Sigmoid colon (tissue), 4 donors: ENCODE measurements around the gene TCIRG1.

Experiments
- EP300 ChIP-seq, 4 donors: sonication (generic); formaldehyde crosslinking; IDR thresholded peaks; one replicate each; pipeline ENCODE4 v1.6.1; 2017; ENCODE audit warnings: antibody characterized with exemption in 4 of 4
- POLR2A ChIP-seq, 2 donors: fragments of 450-650 bp; IDR thresholded peaks; one replicate each; pipeline ENCODE4 v1.6.1; 2016; ENCODE audit warnings: antibody characterized with exemption in 2 of 2, mild to moderate bottlenecking in 2 of 2, moderate library complexity in 2 of 2
- POLR2AphosphoS5 ChIP-seq, 4 donors: sonication (generic); formaldehyde crosslinking; IDR thresholded peaks; one replicate each; pipeline ENCODE4 v1.6.1; 2017; ENCODE audit warnings: antibody characterized with exemption in 4 of 4
- TF ChIP-seq, protein P1 (sequence below), 4 experiments: fragments of 450-650 bp in 3 of 4; fragments of 200-600 bp in 1 of 4; IDR thresholded peaks; one replicate each; pipeline ENCODE4 v1.5.1; 2016 to 2019; ENCODE audit warnings: antibody characterized with exemption in 4 of 4, mild to moderate bottlenecking in 3 of 4, moderate library complexity in 2 of 4

DNA sequence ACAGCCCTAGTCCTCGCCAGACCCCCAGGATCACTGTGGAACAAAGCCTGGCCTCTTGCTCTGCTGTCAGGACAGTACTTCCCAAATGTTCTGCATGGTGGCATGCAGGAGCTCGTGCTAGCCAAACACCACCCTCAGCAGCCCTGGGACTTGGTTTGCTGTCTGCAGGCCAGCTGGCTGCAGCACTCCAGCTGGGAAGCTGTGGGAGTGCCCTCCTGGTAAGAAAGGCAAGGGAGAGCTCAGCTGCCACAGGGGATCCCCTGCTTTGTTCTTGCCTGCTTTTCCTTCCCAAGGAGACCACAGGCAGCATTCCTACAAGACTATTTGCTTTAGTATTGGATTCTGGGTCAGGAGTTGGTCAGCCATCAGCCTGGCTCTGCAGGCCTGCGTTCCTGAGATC lies 27.9 kb downstream of the TCIRG1 start:
- TF ChIP-seq, protein P1, sequence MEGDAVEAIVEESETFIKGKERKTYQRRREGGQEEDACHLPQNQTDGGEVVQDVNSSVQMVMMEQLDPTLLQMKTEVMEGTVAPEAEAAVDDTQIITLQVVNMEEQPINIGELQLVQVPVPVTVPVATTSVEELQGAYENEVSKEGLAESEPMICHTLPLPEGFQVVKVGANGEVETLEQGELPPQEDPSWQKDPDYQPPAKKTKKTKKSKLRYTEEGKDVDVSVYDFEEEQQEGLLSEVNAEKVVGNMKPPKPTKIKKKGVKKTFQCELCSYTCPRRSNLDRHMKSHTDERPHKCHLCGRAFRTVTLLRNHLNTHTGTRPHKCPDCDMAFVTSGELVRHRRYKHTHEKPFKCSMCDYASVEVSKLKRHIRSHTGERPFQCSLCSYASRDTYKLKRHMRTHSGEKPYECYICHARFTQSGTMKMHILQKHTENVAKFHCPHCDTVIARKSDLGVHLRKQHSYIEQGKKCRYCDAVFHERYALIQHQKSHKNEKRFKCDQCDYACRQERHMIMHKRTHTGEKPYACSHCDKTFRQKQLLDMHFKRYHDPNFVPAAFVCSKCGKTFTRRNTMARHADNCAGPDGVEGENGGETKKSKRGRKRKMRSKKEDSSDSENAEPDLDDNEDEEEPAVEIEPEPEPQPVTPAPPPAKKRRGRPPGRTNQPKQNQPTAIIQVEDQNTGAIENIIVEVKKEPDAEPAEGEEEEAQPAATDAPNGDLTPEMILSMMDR (IDR thresholded peaks at IDR 0.05): no peak
- TF ChIP-seq POLR2AphosphoS5 (IDR thresholded peaks at IDR 0.05) (no peak), POLR2A (IDR thresholded peaks at IDR 0.05) (no peak), EP300 (IDR thresholded peaks at IDR 0.05) (no peak)
